ENCODE data around the gene RPS27.
A peak's percentile ranks its signal among the peaks of the same experiment; 100 is the strongest.

DNA sequence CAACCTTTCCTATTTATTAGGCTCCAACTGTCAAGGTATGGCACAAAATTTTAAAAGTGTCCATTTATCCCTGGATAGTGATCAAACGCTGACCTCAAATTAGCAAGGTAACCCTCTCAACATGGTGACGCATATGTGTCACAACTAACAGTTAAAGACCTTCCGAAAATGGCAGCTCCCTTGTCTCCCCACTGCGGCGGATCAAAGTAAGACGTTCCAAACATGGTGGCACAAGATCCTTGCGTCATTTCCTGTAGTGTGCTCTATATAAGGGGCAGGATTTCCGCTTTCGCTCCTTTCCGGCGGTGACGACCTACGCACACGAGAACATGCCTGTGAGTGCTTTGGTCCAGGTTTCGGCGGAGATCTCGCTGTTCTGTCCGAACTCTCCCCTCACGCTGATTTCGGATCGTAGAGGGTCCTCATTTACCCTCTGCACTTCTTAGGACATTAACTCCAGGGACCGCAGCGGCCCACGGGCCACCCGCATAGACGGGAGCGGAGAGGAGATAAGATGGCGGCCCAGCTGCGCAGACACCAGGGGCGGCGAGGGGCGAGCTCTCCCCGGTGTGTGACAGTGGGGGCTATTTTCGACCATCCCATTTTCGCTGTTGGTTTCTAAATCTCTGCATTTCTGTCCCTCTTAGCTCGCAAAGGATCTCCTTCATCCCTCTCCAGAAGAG lies at the start of gene RPS27:
- TF ChIP-seq, protein P1, sequence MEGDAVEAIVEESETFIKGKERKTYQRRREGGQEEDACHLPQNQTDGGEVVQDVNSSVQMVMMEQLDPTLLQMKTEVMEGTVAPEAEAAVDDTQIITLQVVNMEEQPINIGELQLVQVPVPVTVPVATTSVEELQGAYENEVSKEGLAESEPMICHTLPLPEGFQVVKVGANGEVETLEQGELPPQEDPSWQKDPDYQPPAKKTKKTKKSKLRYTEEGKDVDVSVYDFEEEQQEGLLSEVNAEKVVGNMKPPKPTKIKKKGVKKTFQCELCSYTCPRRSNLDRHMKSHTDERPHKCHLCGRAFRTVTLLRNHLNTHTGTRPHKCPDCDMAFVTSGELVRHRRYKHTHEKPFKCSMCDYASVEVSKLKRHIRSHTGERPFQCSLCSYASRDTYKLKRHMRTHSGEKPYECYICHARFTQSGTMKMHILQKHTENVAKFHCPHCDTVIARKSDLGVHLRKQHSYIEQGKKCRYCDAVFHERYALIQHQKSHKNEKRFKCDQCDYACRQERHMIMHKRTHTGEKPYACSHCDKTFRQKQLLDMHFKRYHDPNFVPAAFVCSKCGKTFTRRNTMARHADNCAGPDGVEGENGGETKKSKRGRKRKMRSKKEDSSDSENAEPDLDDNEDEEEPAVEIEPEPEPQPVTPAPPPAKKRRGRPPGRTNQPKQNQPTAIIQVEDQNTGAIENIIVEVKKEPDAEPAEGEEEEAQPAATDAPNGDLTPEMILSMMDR (IDR thresholded peaks at IDR 0.05), result no peak
- peak; percentile 98 for TF ChIP-seq POLR2A (IDR thresholded peaks at IDR 0.05)
